Right lobe of liver (tissue), 4 donors: ENCODE results near the gene ABCC1.

Experiments used
- POLR2A ChIP-seq: fragments of 450-650 bp; IDR thresholded peaks from one replicate; pipeline ENCODE4 v1.6.1; 2017; ENCODE audit warnings: antibody characterized with exemption, mild to moderate bottlenecking
- TF ChIP-seq, protein P1 (sequence below), 4 donors: fragments of 200-600 bp in 3 of 4; fragments of 450-650 bp in 1 of 4; IDR thresholded peaks; one replicate each; pipeline versions ENCODE4 v1.5.1 to v1.8.0; 2016 to 2022; ENCODE audit warnings: antibody characterized with exemption in 4 of 4, mild to moderate bottlenecking in 2 of 4
- donor health status: DM: no; HTN: no; CAD: no.
- donor health status: DM: no; HTN: no; CAD: no.
- donor health status: DM: no; HTN: yes; CAD: no.

GRCh38 chr16:16076423-16076813, 127.0 kb downstream of the ABCC1 start:
- TF ChIP-seq POLR2A = no peak
- TF ChIP-seq, protein P1, sequence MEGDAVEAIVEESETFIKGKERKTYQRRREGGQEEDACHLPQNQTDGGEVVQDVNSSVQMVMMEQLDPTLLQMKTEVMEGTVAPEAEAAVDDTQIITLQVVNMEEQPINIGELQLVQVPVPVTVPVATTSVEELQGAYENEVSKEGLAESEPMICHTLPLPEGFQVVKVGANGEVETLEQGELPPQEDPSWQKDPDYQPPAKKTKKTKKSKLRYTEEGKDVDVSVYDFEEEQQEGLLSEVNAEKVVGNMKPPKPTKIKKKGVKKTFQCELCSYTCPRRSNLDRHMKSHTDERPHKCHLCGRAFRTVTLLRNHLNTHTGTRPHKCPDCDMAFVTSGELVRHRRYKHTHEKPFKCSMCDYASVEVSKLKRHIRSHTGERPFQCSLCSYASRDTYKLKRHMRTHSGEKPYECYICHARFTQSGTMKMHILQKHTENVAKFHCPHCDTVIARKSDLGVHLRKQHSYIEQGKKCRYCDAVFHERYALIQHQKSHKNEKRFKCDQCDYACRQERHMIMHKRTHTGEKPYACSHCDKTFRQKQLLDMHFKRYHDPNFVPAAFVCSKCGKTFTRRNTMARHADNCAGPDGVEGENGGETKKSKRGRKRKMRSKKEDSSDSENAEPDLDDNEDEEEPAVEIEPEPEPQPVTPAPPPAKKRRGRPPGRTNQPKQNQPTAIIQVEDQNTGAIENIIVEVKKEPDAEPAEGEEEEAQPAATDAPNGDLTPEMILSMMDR (IDR thresholded peaks at IDR 0.05) = no peak
